IMR-90 (cell line): ENCODE results near the gene NTN4.

Experiments
- BHLHE40 ChIP-seq: fragments of 150-350 bp; IDR thresholded peaks from 2 replicates; pipeline ENCODE4 v1.6.1; 2016; ENCODE audit warnings: mild to moderate bottlenecking, low read depth, low read length
- POLR2A ChIP-seq: IDR thresholded peaks from 2 replicates; pipeline ENCODE4 v1.6.1; 2012; ENCODE audit warnings: mild to moderate bottlenecking, low read depth, low read length
- TF ChIP-seq, protein P1 (sequence below): conservative IDR thresholded peaks from 2 replicates; pipeline ENCODE4 v1.5.1; 2012; ENCODE audit warnings: mild to moderate bottlenecking, low read depth, low read length, improper control_type of control experiment

DNA sequence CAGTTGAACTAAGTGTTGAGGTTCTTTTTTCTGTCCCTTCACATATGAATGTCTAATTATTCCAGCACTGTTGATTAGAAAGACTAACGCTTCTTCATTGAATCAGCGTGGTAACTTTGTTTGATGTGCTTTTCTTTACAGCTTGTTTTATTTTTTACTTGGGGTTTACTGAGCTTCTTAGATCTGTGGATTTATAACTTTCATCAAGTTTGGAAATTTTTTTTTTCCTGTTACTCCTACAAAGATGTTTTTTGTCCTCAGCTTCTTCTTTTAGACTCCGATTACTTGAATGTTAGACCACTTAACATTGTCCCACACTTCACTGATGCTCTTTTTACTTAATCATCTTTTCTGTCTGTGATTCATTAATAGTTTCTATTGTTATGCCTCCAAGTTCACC lies 31.5 kb downstream of the NTN4 start:
- TF ChIP-seq POLR2A (no peak), BHLHE40 (no peak)
- TF ChIP-seq, protein P1, sequence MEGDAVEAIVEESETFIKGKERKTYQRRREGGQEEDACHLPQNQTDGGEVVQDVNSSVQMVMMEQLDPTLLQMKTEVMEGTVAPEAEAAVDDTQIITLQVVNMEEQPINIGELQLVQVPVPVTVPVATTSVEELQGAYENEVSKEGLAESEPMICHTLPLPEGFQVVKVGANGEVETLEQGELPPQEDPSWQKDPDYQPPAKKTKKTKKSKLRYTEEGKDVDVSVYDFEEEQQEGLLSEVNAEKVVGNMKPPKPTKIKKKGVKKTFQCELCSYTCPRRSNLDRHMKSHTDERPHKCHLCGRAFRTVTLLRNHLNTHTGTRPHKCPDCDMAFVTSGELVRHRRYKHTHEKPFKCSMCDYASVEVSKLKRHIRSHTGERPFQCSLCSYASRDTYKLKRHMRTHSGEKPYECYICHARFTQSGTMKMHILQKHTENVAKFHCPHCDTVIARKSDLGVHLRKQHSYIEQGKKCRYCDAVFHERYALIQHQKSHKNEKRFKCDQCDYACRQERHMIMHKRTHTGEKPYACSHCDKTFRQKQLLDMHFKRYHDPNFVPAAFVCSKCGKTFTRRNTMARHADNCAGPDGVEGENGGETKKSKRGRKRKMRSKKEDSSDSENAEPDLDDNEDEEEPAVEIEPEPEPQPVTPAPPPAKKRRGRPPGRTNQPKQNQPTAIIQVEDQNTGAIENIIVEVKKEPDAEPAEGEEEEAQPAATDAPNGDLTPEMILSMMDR, result no peak
